Central memory CD8-positive, alpha-beta T cell (primary cell): ENCODE data around the gene ARF4.
A peak's percentile ranks its signal among the peaks of the same experiment; 100 is the strongest.

Experiments
- ATAC-seq: fragments of 150-1000 bp; cut with Tn5 transposase; replicated peaks from 2 replicates; pipeline ENCODE4 v1.10.0; 2022; ENCODE audit warnings: mild to moderate bottlenecking, moderate FRiP score, moderate number of reproducible peaks; ENCODE audit not compliant: poor library complexity, severe bottlenecking; ENCODE audit errors: extremely low read depth
- DNase-seq, 2 donors: peaks; one replicate each; pipeline ENCODE4 v3.0.0; 2021; ENCODE audit warnings: low spot score in 2 of 2
- H3K27ac Mint-ChIP-seq: one replicate; pipeline ENCODE4 v1.8.0; 2022; ENCODE audit warnings: low read depth, mild to moderate bottlenecking, moderate library complexity, mixed read lengths
- H3K27me3 Mint-ChIP-seq: one replicate; pipeline ENCODE4 v1.8.0; 2022; ENCODE audit warnings: mixed read lengths
- H3K36me3 Mint-ChIP-seq: one replicate; pipeline ENCODE4 v1.8.0; 2022; ENCODE audit warnings: mild to moderate bottlenecking, moderate library complexity, mixed read lengths; ENCODE audit not compliant: insufficient read depth
- H3K4me1 Mint-ChIP-seq: one replicate; pipeline ENCODE4 v1.8.0; 2022; ENCODE audit warnings: mixed read lengths
- H3K4me3 Mint-ChIP-seq: one replicate; pipeline ENCODE4 v1.8.0; 2022; ENCODE audit warnings: mild to moderate bottlenecking, moderate library complexity, mixed read lengths
- H3K9me3 Mint-ChIP-seq: one replicate; pipeline ENCODE4 v1.8.0; 2022; ENCODE audit warnings: mixed read lengths

Gene ARF4

GRCh38 chr3:57600195-57600594 lies 3.1 kb upstream of the ARF4 start:
- no peak overlapping the region for H3K4me3 Mint-ChIP-seq
- H3K4me1 Mint-ChIP-seq = peaks cover 31% of the 10 kb centered on the region
- H3K9me3 Mint-ChIP-seq = no peaks in the 10 kb centered on the region
- peaks cover 23% of the 10 kb centered on the region for H3K36me3 Mint-ChIP-seq
- no peaks in the 10 kb centered on the region for H3K27me3 Mint-ChIP-seq
- peak overlapping the region; percentile 97 for H3K27ac Mint-ChIP-seq
- ATAC-seq (no peak), DNase-seq (no peak)

GRCh38 chr3:57598765-57599360 lies 1.7 kb upstream of the ARF4 start:
- Mint-ChIP-seq H3K27ac (peak overlapping the region; percentile 97), H3K27me3 (no peaks in the 10 kb centered on the region), H3K4me3 (peak overlapping the region; percentile 96), H3K9me3 (no peaks in the 10 kb centered on the region), H3K36me3 (peaks cover 29% of the 10 kb centered on the region), H3K4me1 (peaks cover 41% of the 10 kb centered on the region)
- no peak for DNase-seq
- no peak for ATAC-seq

- DNase-seq = peak; percentile 26 to 37
- no peak for ATAC-seq
- Mint-ChIP-seq H3K9me3 (no peaks in the 10 kb centered on the region), H3K4me3 (peak overlapping the region; percentile 96), H3K27ac (peak overlapping the region; percentile 97), H3K27me3 (no peaks in the 10 kb centered on the region), H3K36me3 (peaks cover 31% of the 10 kb centered on the region), H3K4me1 (peaks cover 63% of the 10 kb centered on the region)
Measured at GRCh38 chr3:57596495-57597126, 533 bp downstream of the ARF4 start.

GRCh38 chr3:57594576-57594975 lies 2.6 kb downstream of the ARF4 start:
- peaks cover 37% of the 10 kb centered on the region for H3K36me3 Mint-ChIP-seq
- no peak for ATAC-seq

GRCh38 chr3:57594144-57594543 lies 3.0 kb downstream of the ARF4 start:
- DNase-seq = no peak
- no peaks in the 10 kb centered on the region for H3K9me3 Mint-ChIP-seq
- H3K27ac Mint-ChIP-seq = peak overlapping the region; percentile 49
- H3K27me3 Mint-ChIP-seq = no peaks in the 10 kb centered on the region
- H3K4me1 Mint-ChIP-seq = peaks cover 61% of the 10 kb centered on the region
- H3K4me3 Mint-ChIP-seq = peak overlapping the region; percentile 96
- H3K36me3 Mint-ChIP-seq = peaks cover 37% of the 10 kb centered on the region
- no peak for ATAC-seq

More at GRCh38 chr3:57594576-57594975, 2.6 kb downstream of the ARF4 start:
- H3K27me3 Mint-ChIP-seq = no peaks in the 10 kb centered on the region
- peak overlapping the region; percentile 96 for H3K4me3 Mint-ChIP-seq
- no peak for DNase-seq
- no peaks in the 10 kb centered on the region for H3K9me3 Mint-ChIP-seq
- peaks cover 65% of the 10 kb centered on the region for H3K4me1 Mint-ChIP-seq
- peak overlapping the region; percentile 49 for H3K27ac Mint-ChIP-seq

GRCh38 chr3:57592306-57592705 lies 4.8 kb downstream of the ARF4 start:
- Mint-ChIP-seq H3K36me3 (peaks cover 32% of the 10 kb centered on the region), H3K27ac (no peak overlapping the region), H3K27me3 (no peaks in the 10 kb centered on the region), H3K4me3 (no peak overlapping the region), H3K4me1 (peaks cover 54% of the 10 kb centered on the region), H3K9me3 (no peaks in the 10 kb centered on the region)
- ATAC-seq (no peak), DNase-seq (no peak)

GRCh38 chr3:57587905-57588304 lies 9.2 kb downstream of the ARF4 start:
- peaks cover 39% of the 10 kb centered on the region for H3K4me1 Mint-ChIP-seq
- H3K4me3 Mint-ChIP-seq = no peak overlapping the region
- H3K36me3 Mint-ChIP-seq = peaks cover 21% of the 10 kb centered on the region
- H3K27ac Mint-ChIP-seq = no peak overlapping the region
- no peaks in the 10 kb centered on the region for H3K27me3 Mint-ChIP-seq
- DNase-seq = no peak
- no peaks in the 10 kb centered on the region for H3K9me3 Mint-ChIP-seq
- ATAC-seq = no peak

- H3K27me3 Mint-ChIP-seq = no peaks in the 10 kb centered on the region
- no peak for DNase-seq
- H3K9me3 Mint-ChIP-seq = no peaks in the 10 kb centered on the region
- peaks cover 29% of the 10 kb centered on the region for H3K4me1 Mint-ChIP-seq
- H3K27ac Mint-ChIP-seq = peak overlapping the region; percentile 44
- H3K4me3 Mint-ChIP-seq = no peak overlapping the region
- peaks cover 23% of the 10 kb centered on the region for H3K36me3 Mint-ChIP-seq
- ATAC-seq = no peak
Measured at GRCh38 chr3:57586778-57587177, 10.4 kb downstream of the ARF4 start.

GRCh38 chr3:57583544-57583943 lies 13.6 kb downstream of the ARF4 start:
- DNase-seq = no peak
- Mint-ChIP-seq H3K4me1 (peaks cover 25% of the 10 kb centered on the region), H3K27me3 (no peaks in the 10 kb centered on the region), H3K9me3 (no peaks in the 10 kb centered on the region), H3K27ac (peak overlapping the region; percentile 20), H3K36me3 (peaks cover 26% of the 10 kb centered on the region), H3K4me3 (no peak overlapping the region)
- ATAC-seq = no peak

GRCh38 chr3:57582474-57583168 lies 14.5 kb downstream of the ARF4 start:
- Mint-ChIP-seq H3K4me1 (peaks cover 22% of the 10 kb centered on the region), H3K4me3 (no peak overlapping the region), H3K36me3 (peaks cover 27% of the 10 kb centered on the region), H3K27ac (no peak overlapping the region), H3K9me3 (no peaks in the 10 kb centered on the region), H3K27me3 (no peaks in the 10 kb centered on the region)
- peak; percentile 49 for ATAC-seq
- DNase-seq = no peak

- Mint-ChIP-seq H3K4me3 (no peak overlapping the region), H3K9me3 (no peaks in the 10 kb centered on the region), H3K27ac (peak overlapping the region; percentile 66), H3K27me3 (no peaks in the 10 kb centered on the region), H3K36me3 (peaks cover 50% of the 10 kb centered on the region), H3K4me1 (peaks cover 20% of the 10 kb centered on the region)
- no peak for DNase-seq
- ATAC-seq = no peak
Measured at GRCh38 chr3:57577801-57578200, 19.3 kb downstream of the ARF4 start.

- Mint-ChIP-seq H3K27ac (peak overlapping the region; percentile 72), H3K27me3 (no peaks in the 10 kb centered on the region)
Measured at GRCh38 chr3:57575966-57576626, 21.0 kb downstream of the ARF4 start.

More at GRCh38 chr3:57575966-57576626, 21.0 kb downstream of the ARF4 start:
- H3K4me3 Mint-ChIP-seq = no peak overlapping the region
- H3K4me1 Mint-ChIP-seq = peaks cover 20% of the 10 kb centered on the region
- DNase-seq (no peak), ATAC-seq (no peak)
- H3K36me3 Mint-ChIP-seq = peaks cover 55% of the 10 kb centered on the region
- H3K9me3 Mint-ChIP-seq = no peaks in the 10 kb centered on the region
